Transverse colon (tissue), 4 donors: Measurements from ENCODE around the gene OTUD7B. TPM values are rescaled to one million over a fixed set of nuclear protein-coding genes. Genes with fewer than 3 reads are reported as not detected.

ENCODE experiments used
- DNase-seq: peaks from one replicate; pipeline ENCODE4 v3.0.0-alpha.2; 2019
- H3K27ac ChIP-seq, 4 donors: fragments of 200-600 bp; sonication (generic); 2 replicates each; pipeline ENCODE4 v1.5.1; 2016 to 2018; ENCODE audit warnings: inconsistent platforms in 4 of 4
- H3K27me3 ChIP-seq: fragments of 200-600 bp; sonication (generic); 2 replicates; pipeline ENCODE4 v1.5.1; 2017; ENCODE audit warnings: inconsistent platforms
- H3K36me3 ChIP-seq, 4 donors: fragments of 200-600 bp; sonication (generic); 2 replicates each; pipeline ENCODE4 v1.5.1; 2017 to 2019; ENCODE audit warnings: inconsistent platforms in 4 of 4
- H3K4me1 ChIP-seq, 4 donors: fragments of 200-600 bp; sonication (generic); 2 replicates each; pipeline ENCODE4 v1.5.1; 2017 to 2020; ENCODE audit warnings: inconsistent platforms in 4 of 4
- H3K4me3 ChIP-seq, 4 donors: fragments of 200-600 bp; sonication (generic); 1 replicate in 1 of 4; 2 replicates in 3 of 4; pipeline versions ENCODE4 v1.5.1 to v1.6.1; 2017 to 2019; ENCODE audit warnings: inconsistent platforms in 4 of 4
- H3K9me3 ChIP-seq, 2 donors: fragments of 200-600 bp; sonication (generic); 2 replicates each; pipeline ENCODE4 v1.5.1; 2017 to 2019; ENCODE audit warnings: inconsistent platforms in 2 of 2
- CTCF ChIP-seq, 5 experiments: fragments of 200-600 bp in 3 of 5; fragments of 450-650 bp in 2 of 5; sonication (generic) in 3 of 5; IDR thresholded peaks; 1 replicate in 2 of 5; 2 replicates in 3 of 5; pipeline ENCODE4 v1.5.1; 2016 to 2017; ENCODE audit warnings: antibody characterized with exemption in 5 of 5, inconsistent platforms in 3 of 5, mild to moderate bottlenecking in 2 of 5, moderate library complexity in 1 of 5
- EP300 ChIP-seq: sonication (generic); formaldehyde crosslinking; IDR thresholded peaks from one replicate; pipeline ENCODE4 v1.6.1; 2017; ENCODE audit warnings: antibody characterized with exemption, low read depth
- POLR2A ChIP-seq: fragments of 450-650 bp; IDR thresholded peaks from one replicate; pipeline ENCODE4 v1.6.1; 2016; ENCODE audit warnings: antibody characterized with exemption, mild to moderate bottlenecking, moderate library complexity
- POLR2AphosphoS5 ChIP-seq, 3 donors: sonication (generic); formaldehyde crosslinking; IDR thresholded peaks; one replicate each; pipeline ENCODE4 v1.6.1; 2016; ENCODE audit warnings: antibody characterized with exemption in 3 of 3
- WGBS, 2 donors: methylation state at CpG; one replicate each; pipeline ENCODE4 v1.1.5; 2018; ENCODE audit warnings: low coverage in 1 of 2; 5-methylcytosine and 5-hydroxymethylcytosine counted together
- in situ Hi-C, 4 donors: fragments of 200-750 bp; cut with MboI; loops; one replicate each; pipeline versions ENCODE4 v1.15.0 to v1.15.1; 2017; ENCODE audit warnings: low sequenced_read_pairs in 3 of 4, low pct_ligation_motif_present in 1 of 4, low pct_unique_long_range_greater_than_20kb in 1 of 4
- intact Hi-C: fragments of 100-400 bp; cut with DNase I; formaldehyde crosslinking; loops from one replicate; pipeline ENCODE4 v1.15.1; 2023; ENCODE audit warnings: low total_unique reads
- total RNA-seq, 4 donors: library from RNA; depleted of rRNA; stranded (reverse); fragments of >200 nt; gene quantifications; one replicate each; pipeline ENCODE4 v1.1.0, GENCODE V29; 2016

The OTUD7B gene
- total RNA-seq, 4 donors from 2014 or later: 11.3 to 26.8 (median 25.5) TPM

GRCh38 chr1:150001415-150001814 lies 9.1 kb downstream of the OTUD7B start:
- peaks cover 3 to 25% (median 18%) of the 10 kb centered on the region in 4 donors for H3K4me1 ChIP-seq
- in situ Hi-C loops (no loop called here), intact Hi-C loops (no loop called here)
- DNase-seq: no peak
- H3K36me3 ChIP-seq: no peaks in the 10 kb centered on the region
- TF ChIP-seq EP300: no peak
- TF ChIP-seq CTCF (IDR thresholded peaks at IDR 0.05): no peak
- no peak for TF ChIP-seq POLR2AphosphoS5 (IDR thresholded peaks at IDR 0.05)
- TF ChIP-seq POLR2A: no peak
- 91% methylated on average over 1 of the region's 1 CpG for WGBS, 2 donors
- peak overlapping the region; percentile 6 to 40 (median 20) for H3K27ac ChIP-seq
- H3K9me3 ChIP-seq: no peaks in the 10 kb centered on the region
- peaks cover 3% of the 10 kb centered on the region for H3K27me3 ChIP-seq
- H3K4me3 ChIP-seq: no peak overlapping the region

- peaks cover 6% of the 10 kb centered on the region for H3K27me3 ChIP-seq
- DNase-seq: no peak
- H3K4me1 ChIP-seq: peaks cover 3 to 25% (median 20%) of the 10 kb centered on the region in 4 donors
- intact Hi-C loops (no loop called here), in situ Hi-C loops (no loop called here)
- no peaks in the 10 kb centered on the region for H3K36me3 ChIP-seq
- no peak overlapping the region for H3K4me3 ChIP-seq
- TF ChIP-seq EP300 (no peak), CTCF (IDR thresholded peaks at IDR 0.05) (no peak), POLR2A (no peak), POLR2AphosphoS5 (IDR thresholded peaks at IDR 0.05) (no peak)
- 63 to 74% methylated on average over 6 of the region's 6 CpGs for WGBS, 2 donors
- no peaks in the 10 kb centered on the region for H3K9me3 ChIP-seq
- no peak overlapping the region for H3K27ac ChIP-seq
These were observed 12.8 kb downstream of the OTUD7B start for GRCh38 chr1:149997585-149998262.

DNA sequence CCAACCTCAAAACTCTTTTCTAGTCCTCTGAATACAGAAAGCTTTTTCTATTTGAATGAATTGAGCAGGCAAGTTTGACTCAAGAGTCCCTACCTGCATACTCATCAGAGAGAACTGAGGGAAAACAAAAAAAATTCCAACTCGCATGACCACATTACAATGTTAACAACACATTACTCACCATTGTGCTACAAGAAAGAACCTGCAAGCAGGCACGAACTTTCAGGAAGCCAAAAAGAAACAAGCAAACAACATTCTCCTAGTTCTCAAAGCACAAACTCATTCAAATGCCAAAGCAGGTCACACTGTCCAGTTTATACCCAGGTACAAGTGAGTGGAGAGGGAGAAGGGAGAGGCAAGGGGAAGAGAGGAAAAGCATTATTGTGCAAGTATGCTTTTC lies 14.6 kb downstream of the OTUD7B start:
- DNase-seq: no peak
- Histone ChIP-seq H3K4me3 (no peak overlapping the region), H3K36me3 (no peaks in the 10 kb centered on the region), H3K9me3 (no peaks in the 10 kb centered on the region), H3K4me1 (peaks cover 0 to 17% (median 13%) of the 10 kb centered on the region in 4 donors), H3K27me3 (peaks cover 6% of the 10 kb centered on the region), H3K27ac (no peak overlapping the region)
- in situ Hi-C loops (no loop called here), intact Hi-C loops (no loop called here)
- 60 to 71% methylated on average over 1 to 2 of the region's 2 CpGs for WGBS, 2 donors
- TF ChIP-seq EP300 (no peak), POLR2A (no peak), POLR2AphosphoS5 (IDR thresholded peaks at IDR 0.05) (no peak), CTCF (IDR thresholded peaks at IDR 0.05) (no peak)

DNA sequence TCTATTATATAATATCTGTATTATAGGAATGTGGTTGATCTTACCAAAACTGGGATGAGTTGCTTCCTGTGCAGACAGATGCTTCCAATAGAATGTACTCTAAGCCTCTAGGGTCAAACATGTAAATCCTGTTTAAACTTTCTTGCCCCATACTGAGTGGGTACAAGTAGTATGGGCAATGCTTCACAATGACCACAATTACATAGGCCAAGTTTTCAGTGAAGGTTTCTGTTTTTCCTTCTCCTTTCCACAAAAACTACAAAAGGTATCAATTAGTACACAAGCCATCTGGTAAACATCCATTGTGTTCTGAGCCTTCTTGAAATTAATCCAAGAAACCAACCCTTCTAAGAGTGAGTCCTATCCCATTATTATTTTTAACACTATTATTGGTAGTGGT lies 16.8 kb downstream of the OTUD7B start:
- peaks cover 0 to 12% (median 6%) of the 10 kb centered on the region in 4 donors for H3K4me1 ChIP-seq
- DNase-seq: no peak

More for the DNA sequence above, 16.8 kb downstream of the OTUD7B start:
- intact Hi-C loops: no loop called here
- H3K27me3 ChIP-seq: peaks cover 3% of the 10 kb centered on the region
- in situ Hi-C loops: no loop called here
- H3K4me3 ChIP-seq: no peak overlapping the region
- H3K27ac ChIP-seq: no peak overlapping the region
- TF ChIP-seq CTCF (IDR thresholded peaks at IDR 0.05): no peak
- no peak for TF ChIP-seq EP300
- no peak for TF ChIP-seq POLR2AphosphoS5 (IDR thresholded peaks at IDR 0.05)
- no peak for TF ChIP-seq POLR2A
- no peaks in the 10 kb centered on the region for H3K9me3 ChIP-seq
- H3K36me3 ChIP-seq: no peaks in the 10 kb centered on the region
